ENCODE measurements around the gene MCOLN1.
"Not testable (repeated sequence)": the region's sequence is repeated elsewhere in the genome, so short reads cannot be mapped to it uniquely, and the experiment has no call there.

Gene MCOLN1

GRCh38 chr19:7575434-7576040 is 53.1 kb downstream of the MCOLN1 start:
- no peak for DNase-seq (ENCODE audit: low read depth in 2 of 2)

GRCh38 chr19:7577422-7577821 is 55.0 kb downstream of the MCOLN1 start:
- not testable (repeated sequence) for DNase-seq (ENCODE audit: low read depth in 2 of 2)

DNA sequence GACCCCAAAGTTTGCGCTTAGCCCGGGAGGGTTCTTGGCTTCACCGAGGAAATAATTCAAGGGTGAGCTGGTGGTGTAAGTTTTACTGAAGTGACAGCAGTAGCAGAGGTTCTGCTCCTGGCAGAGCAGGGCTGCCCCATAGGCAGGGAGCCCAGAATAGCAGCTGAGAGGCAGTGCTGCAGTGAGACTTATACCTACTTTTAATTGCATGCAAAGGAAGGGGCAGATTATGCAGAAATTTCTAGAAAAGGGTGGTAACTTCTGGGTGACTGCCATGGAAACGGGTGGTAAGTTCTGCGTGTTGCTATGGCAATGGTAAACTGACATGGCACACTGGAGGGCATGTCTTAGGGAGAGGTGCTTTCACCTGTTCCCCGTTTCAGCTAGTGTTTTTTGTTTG is 55.7 kb downstream of the MCOLN1 start:
- DNase-seq (ENCODE audit: low read depth in 2 of 2) = no peak

DNA sequence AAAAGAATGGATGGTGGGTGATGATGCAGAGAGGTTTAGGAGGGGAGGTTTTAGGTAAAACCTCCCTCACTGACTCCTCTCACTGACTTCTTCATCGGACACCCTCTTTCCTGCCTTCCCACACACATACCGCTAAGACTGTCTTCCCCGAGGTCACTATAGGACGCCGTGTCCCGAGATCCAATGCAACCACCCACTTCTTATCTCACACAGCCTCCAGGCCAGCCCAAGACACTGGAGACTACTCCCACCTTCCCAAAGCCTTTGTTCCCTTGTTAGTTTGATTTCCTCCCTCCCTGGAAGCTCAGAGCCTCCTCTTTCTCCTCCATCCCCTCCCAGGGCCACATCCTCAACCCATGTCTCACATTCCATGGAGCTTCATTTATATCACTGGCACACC is 56.8 kb downstream of the MCOLN1 start:
- DNase-seq (ENCODE audit: low read depth in 2 of 2) = no peak

DNA sequence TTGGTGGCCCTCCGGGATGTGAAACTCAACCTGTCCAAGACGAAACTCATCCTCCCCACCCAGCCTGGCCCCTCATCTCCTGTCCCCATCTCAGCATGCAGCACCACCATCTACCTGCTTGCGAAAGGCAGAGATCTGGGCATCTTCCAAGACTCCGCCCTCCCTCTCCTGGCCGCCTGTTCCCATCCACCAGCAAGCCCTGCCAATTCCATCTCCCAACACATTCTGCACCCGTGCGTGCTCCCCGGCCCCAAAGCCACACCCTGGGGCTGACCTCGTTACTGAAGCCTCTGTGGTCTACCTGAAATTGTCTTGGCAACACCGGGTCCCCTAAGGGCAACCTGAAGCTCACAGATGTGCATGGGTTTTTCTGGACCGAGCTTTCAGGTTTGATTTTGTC is 60.0 kb downstream of the MCOLN1 start:
- no peak for DNase-seq (ENCODE audit: low read depth in 2 of 2)

Measured in stimulated activated CD8-positive, alpha-beta memory T cell treated with anti-CD3 and anti-CD28 coated beads, Interleukin-7, amount 100 ng/mL, for 1 hour (primary cell).